ENCODE measurements around the gene DTX4. TPM values are rescaled to one million over a fixed set of nuclear protein-coding genes. Genes with fewer than 3 reads are reported as not detected.

Gene DTX4
- total and polyA plus RNA-seq, 4 experiments from 2014 or later, result 0.09 to 3.4 (median 1.8) TPM

DNA sequence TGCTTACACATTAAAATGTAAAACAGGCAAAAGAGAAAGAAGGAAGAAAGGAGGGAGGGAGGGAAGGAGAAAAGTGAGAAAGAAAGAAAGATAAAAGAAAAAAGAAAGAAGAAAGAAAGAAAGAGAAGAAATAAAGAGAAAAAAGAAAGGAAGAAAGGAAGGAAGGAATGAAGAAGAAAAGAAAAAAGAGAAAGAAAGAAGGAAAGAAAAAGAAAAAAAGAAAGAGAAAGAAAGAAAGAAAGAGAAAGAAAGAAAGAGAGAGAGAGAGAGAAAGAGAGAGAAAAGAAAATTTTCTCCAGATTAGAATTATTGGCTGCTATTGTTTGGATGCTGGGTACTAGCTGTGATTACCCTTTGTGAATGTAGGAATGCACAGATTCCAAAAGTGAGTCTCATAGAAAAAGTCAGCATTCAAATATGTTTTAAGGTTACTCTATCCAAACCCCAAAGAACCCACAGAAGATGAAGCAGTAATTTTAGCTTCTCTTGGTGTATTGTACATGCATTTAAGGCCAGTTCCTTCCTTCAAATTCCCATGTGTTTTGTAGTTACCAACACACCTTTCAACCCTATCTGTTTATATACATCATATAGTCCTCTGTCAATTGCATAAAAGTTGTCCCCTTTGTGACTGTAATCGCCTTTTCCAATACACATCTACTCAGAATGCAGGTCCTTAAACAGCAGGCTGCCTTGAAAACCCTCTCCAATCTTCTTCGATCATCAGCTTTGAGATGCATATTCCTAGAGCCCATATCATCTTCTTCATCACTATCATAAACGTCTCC lies 30.1 kb upstream of the DTX4 start:
- peak overlapping the region; percentile 87 for H3K27ac ChIP-seq (ENCODE audit: low read depth, low read length)
- CTCF ChIA-PET (ENCODE audit: partially characterized antibody), result interaction anchor here (0.7 to 3.9 kb wide), 6 partner anchors 14 to 89 kb away, joined by 3 to 57 read pairs (median 6); partner anchors contain the start of gene DTX4
- no peaks in the 10 kb centered on the region for H3K9me3 Mint-ChIP-seq
- H3K4me1 Mint-ChIP-seq, result peaks cover 38 to 55% (median 42%) of the 10 kb centered on the region in 4 donors
- peaks cover 6 to 34% of the 10 kb centered on the region in 2 donors for H3K36me3 Mint-ChIP-seq
- intact Hi-C loops (cut with micrococcal nuclease), result loop anchor here (1.0 to 5.0 kb wide), 9 partner anchors 16 to 1815 kb away; partner anchors contain the start of genes MED19, OSBP, PATL1 and TMX2
- peaks cover 46% of the 10 kb centered on the region for H3K4me1 ChIP-seq (ENCODE audit: insufficient read depth, low read length)
- H3K4me3 ChIP-seq (ENCODE audit: low read length in 2 of 2), result peak overlapping the region; percentile 86 to 92
- H3K9me3 ChIP-seq (ENCODE audit: control insufficient read depth in 1 of 2, low read length in 2 of 2), result no peaks in the 10 kb centered on the region
- no peaks in the 10 kb centered on the region for H3K36me3 ChIP-seq (ENCODE audit: insufficient read depth, low read length)
- no peak for DNase-seq
- no peaks in the 10 kb centered on the region for H3K27me3 Mint-ChIP-seq
- H3K27me3 ChIP-seq (ENCODE audit: insufficient read depth, low read length), result no peaks in the 10 kb centered on the region
- POLR2A ChIA-PET (ENCODE audit: partially characterized antibody), result interaction anchor here (0.8 to 1.6 kb wide), 10 partner anchors 10 to 1493 kb away, joined by 3 to 11 read pairs (median 3); partner anchors contain the start of genes FAM111B and YPEL4
- peak overlapping the region; percentile 96 to 99 (median 98) for H3K27ac Mint-ChIP-seq
- H3K4me3 Mint-ChIP-seq, result peak overlapping the region; percentile 94 to 98 (median 97)

DNA sequence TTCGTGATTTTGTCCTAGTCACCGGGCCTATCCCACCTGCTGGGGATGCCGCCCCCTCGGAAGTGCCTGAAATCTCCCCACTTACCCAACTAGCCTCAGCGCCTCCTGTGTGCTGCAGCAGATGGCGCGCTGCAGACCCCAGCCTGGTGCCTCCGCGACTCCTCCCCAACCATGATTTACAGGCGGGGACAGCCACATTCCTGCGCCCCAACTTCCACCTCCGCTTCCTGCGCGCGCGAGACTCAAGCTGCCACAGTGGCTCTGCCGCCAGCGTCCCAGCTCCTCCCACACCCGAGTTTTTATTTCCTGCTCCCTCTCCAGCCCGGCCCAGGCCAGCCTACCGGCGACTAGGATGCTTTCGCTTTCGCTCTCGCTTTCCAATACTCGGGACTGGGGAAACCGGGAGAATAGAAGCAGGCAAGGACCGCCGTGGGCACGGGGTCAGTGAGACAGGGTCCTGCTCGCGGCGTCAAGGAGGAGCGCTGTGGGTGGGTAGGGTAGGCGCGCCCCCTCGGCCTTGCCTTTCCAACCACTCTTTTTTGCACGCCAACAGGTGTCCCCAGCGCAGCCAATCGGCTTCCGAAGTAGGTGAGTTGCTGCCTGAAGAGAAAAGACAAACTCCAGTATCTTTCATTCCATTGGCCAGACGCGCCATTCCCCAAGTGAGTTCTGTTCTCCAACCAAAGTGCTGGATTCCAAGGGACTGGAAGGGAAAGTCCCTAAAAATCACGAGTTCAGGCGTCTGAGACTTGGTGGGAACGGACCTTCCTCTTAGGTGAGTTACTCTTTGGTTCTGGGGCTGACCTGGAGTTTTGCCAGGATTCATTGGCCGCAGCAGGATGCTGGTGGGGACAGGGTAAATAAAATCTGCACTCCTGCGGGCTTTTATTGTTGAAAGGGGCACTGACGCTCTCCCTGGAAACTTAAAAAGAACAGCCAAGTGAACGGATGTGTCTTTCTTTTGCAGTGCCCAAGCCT lies 29.1 kb upstream of the DTX4 start, which contains the start of gene FAM111A:
FAM111A (plus strand) TSS at position 327 of the 978 bp plus-strand sequence. CDS start 6,017 bp downstream, outside the sequence.
- peaks cover 46% of the 10 kb centered on the region for H3K4me1 ChIP-seq (ENCODE audit: insufficient read depth, low read length)
- Mint-ChIP-seq H3K27me3 (no peaks in the 10 kb centered on the region), H3K36me3 (peaks cover 10 to 35% of the 10 kb centered on the region in 2 donors), H3K4me1 (peaks cover 39 to 60% (median 43%) of the 10 kb centered on the region in 4 donors), H3K4me3 (peak within 1 kb of the TSS; percentile 94 to 98 (median 97)), H3K27ac (peak within 1 kb of the TSS; percentile 96 to 99 (median 98)), H3K9me3 (no peaks in the 10 kb centered on the region)
- intact Hi-C loops (cut with micrococcal nuclease), result loop anchor here (1.0 to 5.0 kb wide), 9 partner anchors 15 to 1816 kb away; partner anchors contain the start of genes MED19, OSBP, PATL1 and TMX2
- ChIA-PET POLR2A (ENCODE audit: partially characterized antibody) (interaction anchor here (0.6 to 2.2 kb wide), 13 partner anchors 9 to 1494 kb away, joined by 3 to 11 read pairs (median 3); partner anchors contain the start of genes FAM111B and YPEL4), CTCF (ENCODE audit: partially characterized antibody) (interaction anchor here (1.0 to 3.9 kb wide), 5 partner anchors 7 to 90 kb away, joined by 5 to 57 read pairs (median 10); partner anchors contain the start of gene DTX4)
- peak within 1 kb of the TSS; percentile 86 to 92 for H3K4me3 ChIP-seq (ENCODE audit: low read length in 2 of 2)
- H3K27ac ChIP-seq (ENCODE audit: low read depth, low read length), result peak within 1 kb of the TSS; percentile 87
- H3K36me3 ChIP-seq (ENCODE audit: insufficient read depth, low read length), result no peaks in the 10 kb centered on the region
- peak; percentile 89 to 94 (median 90) for DNase-seq
- H3K27me3 ChIP-seq (ENCODE audit: insufficient read depth, low read length), result no peaks in the 10 kb centered on the region
- H3K9me3 ChIP-seq (ENCODE audit: control insufficient read depth in 1 of 2, low read length in 2 of 2), result no peaks in the 10 kb centered on the region

DNA sequence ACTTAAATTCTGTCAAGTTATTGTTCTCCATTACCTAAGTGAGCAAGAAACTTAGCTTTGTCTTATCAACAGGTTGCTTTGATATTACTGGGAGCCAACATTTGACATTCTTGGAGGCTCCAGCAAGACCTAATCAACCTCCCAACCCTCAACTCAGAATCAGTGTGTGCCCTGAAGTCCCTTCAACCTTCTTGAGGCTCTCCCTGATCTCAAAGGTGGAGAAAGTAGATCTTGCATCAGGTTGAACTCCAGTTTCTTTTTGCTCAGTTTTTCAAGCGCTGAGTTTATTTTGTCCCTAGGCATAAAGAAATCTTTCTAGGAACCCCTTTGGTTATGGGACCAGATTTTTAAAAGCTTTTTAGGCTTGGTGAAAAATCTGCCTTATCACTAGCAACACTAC lies 27.8 kb upstream of the DTX4 start:
- Histone ChIP-seq H3K4me1 (ENCODE audit: insufficient read depth, low read length) (peaks cover 46% of the 10 kb centered on the region), H3K36me3 (ENCODE audit: insufficient read depth, low read length) (no peaks in the 10 kb centered on the region), H3K27me3 (ENCODE audit: insufficient read depth, low read length) (no peaks in the 10 kb centered on the region), H3K27ac (ENCODE audit: low read depth, low read length) (peak overlapping the region; percentile 87), H3K9me3 (ENCODE audit: control insufficient read depth in 1 of 2, low read length in 2 of 2) (no peaks in the 10 kb centered on the region), H3K4me3 (ENCODE audit: low read length in 2 of 2) (peak overlapping the region; percentile 50 to 56)
- Mint-ChIP-seq H3K36me3 (peaks cover 9 to 39% of the 10 kb centered on the region in 2 donors), H3K27me3 (no peaks in the 10 kb centered on the region), H3K27ac (peak overlapping the region; percentile 96 to 99 (median 98)), H3K4me3 (peak overlapping the region; percentile 94 to 98 (median 97)), H3K9me3 (no peaks in the 10 kb centered on the region), H3K4me1 (peaks cover 39 to 70% (median 43%) of the 10 kb centered on the region in 4 donors)
- ChIA-PET CTCF (ENCODE audit: partially characterized antibody) (interaction anchor here (1.1 to 3.1 kb wide), 5 partner anchors 8 to 525 kb away, joined by 3 to 25 read pairs (median 6); partner anchors contain the start of genes DTX4 and PATL1), POLR2A (ENCODE audit: partially characterized antibody) (interaction anchor here (0.8 to 3.0 kb wide), 10 partner anchors 8 to 1402 kb away, joined by 3 to 12 read pairs (median 6); partner anchors contain the start of genes DTX4, FAM111B and LPXN)
- DNase-seq, result no peak
- intact Hi-C loops (cut with micrococcal nuclease), result loop anchor here (2.0 to 5.0 kb wide), 7 partner anchors 408 to 1817 kb away; partner anchors contain the start of genes MED19, OSBP, TMX2 and ZDHHC5

DNA sequence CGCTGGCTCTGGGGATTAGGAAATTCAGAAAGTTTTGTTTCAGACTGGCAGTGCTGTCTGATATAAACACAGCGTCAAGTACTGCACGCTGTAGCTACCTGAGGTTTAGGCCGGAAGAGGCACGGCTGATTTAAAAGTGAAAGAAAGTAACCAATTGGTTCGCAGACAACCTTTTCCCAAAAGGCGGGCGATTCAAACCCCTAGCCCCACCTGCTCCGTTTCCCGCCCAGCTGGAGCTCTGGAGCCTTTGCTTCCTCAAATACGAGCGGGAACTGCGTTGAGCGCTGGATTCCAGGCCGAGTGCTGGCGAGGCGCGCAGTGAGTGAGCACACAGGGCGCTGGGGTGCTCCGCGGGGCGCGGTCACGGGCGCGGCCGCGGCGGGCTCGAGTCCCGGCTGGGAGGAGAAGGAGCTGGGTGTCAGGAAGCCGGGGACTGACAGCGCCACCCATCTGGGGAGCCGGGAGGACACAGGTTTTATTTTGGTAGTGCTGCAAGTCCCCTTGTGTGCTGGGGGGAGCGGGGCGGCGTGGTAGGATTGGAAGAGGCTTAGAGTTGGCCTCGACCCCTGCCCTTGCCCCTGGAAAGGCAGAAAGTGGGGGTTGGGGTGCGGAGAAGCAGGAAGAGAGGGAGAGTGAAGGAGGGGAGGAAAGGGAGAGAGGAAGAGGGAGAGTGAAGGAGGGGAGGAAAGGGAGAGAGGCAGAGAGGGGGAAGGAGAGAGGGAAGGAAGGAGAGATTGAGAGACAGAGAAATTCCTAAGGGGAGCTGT lies 27.2 kb upstream of the DTX4 start:
- peaks cover 46% of the 10 kb centered on the region for H3K4me1 ChIP-seq (ENCODE audit: insufficient read depth, low read length)
- H3K4me3 ChIP-seq (ENCODE audit: low read length in 2 of 2), result peak overlapping the region; percentile 50 to 56
- ChIA-PET POLR2A (ENCODE audit: partially characterized antibody) (interaction anchor here (0.5 to 3.0 kb wide), 11 partner anchors 9 to 1403 kb away, joined by 3 to 12 read pairs (median 4); partner anchors contain the start of genes DTX4, FAM111B, LPXN and SELENOH), CTCF (ENCODE audit: partially characterized antibody) (interaction anchor here (0.9 to 3.1 kb wide), 6 partner anchors 9 to 524 kb away, joined by 3 to 25 read pairs (median 6); partner anchors contain the start of genes DTX4 and PATL1)
- peak; percentile 78 to 85 (median 82) for DNase-seq
- H3K27me3 Mint-ChIP-seq, result no peaks in the 10 kb centered on the region
- peak overlapping the region; percentile 87 for H3K27ac ChIP-seq (ENCODE audit: low read depth, low read length)
- H3K36me3 ChIP-seq (ENCODE audit: insufficient read depth, low read length), result no peaks in the 10 kb centered on the region
- peaks cover 11 to 43% of the 10 kb centered on the region in 2 donors for H3K36me3 Mint-ChIP-seq
- H3K27ac Mint-ChIP-seq, result peak overlapping the region; percentile 96 to 99 (median 98)
- peaks cover 39 to 72% (median 43%) of the 10 kb centered on the region in 4 donors for H3K4me1 Mint-ChIP-seq
- H3K27me3 ChIP-seq (ENCODE audit: insufficient read depth, low read length), result no peaks in the 10 kb centered on the region
- intact Hi-C loops (cut with micrococcal nuclease), result loop anchor here (2.0 to 5.0 kb wide), 7 partner anchors 408 to 1817 kb away; partner anchors contain the start of genes MED19, OSBP, TMX2 and ZDHHC5
- no peaks in the 10 kb centered on the region for H3K9me3 ChIP-seq (ENCODE audit: control insufficient read depth in 1 of 2, low read length in 2 of 2)
- no peaks in the 10 kb centered on the region for H3K9me3 Mint-ChIP-seq
- H3K4me3 Mint-ChIP-seq, result peak overlapping the region; percentile 94 to 98 (median 97)

DNA sequence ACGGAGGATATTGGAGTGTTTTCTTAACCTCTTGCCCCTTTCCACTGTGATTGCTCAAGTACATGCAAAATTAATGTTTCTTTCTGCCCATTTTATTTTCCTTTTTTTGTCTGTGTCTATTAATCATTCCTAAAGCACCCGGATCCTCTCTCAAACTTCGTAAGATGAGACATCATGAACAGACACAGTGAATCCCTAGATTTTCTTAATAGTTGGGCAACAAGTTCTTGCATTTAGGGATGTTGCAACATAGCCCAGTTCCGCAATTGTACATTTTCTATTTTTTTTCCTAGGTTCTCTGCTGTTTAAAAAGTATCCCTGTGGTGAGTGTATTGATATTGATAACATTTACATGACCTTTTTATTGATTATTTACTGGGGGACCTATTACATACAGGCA lies 26.4 kb upstream of the DTX4 start:
- CTCF ChIA-PET (ENCODE audit: partially characterized antibody), result interaction anchor here (1.3 to 3.1 kb wide), 2 partner anchors 10 to 13 kb away, joined by 9 to 25 read pairs; no protein-coding TSS in a partner anchor
- Mint-ChIP-seq H3K27ac (peak overlapping the region in 5 of 7 donors; percentile 3 to 75 (median 51)), H3K9me3 (no peaks in the 10 kb centered on the region), H3K4me3 (peak overlapping the region in 7 of 8 donors; percentile 94 to 98 (median 97)), H3K36me3 (peaks cover 16 to 47% of the 10 kb centered on the region in 2 donors), H3K4me1 (peaks cover 39 to 72% (median 43%) of the 10 kb centered on the region in 4 donors), H3K27me3 (no peaks in the 10 kb centered on the region)
- DNase-seq, result no peak
- POLR2A ChIA-PET (ENCODE audit: partially characterized antibody), result interaction anchor here (0.6 to 3.0 kb wide), 3 partner anchors 13 to 1762 kb away, joined by 3 to 12 read pairs (median 11); partner anchors contain the start of gene LPXN
- Histone ChIP-seq H3K27ac (ENCODE audit: low read depth, low read length) (no peak overlapping the region), H3K9me3 (ENCODE audit: control insufficient read depth in 1 of 2, low read length in 2 of 2) (no peaks in the 10 kb centered on the region), H3K4me1 (ENCODE audit: insufficient read depth, low read length) (peaks cover 46% of the 10 kb centered on the region), H3K4me3 (ENCODE audit: low read length in 2 of 2) (no peak overlapping the region), H3K27me3 (ENCODE audit: insufficient read depth, low read length) (no peaks in the 10 kb centered on the region), H3K36me3 (ENCODE audit: insufficient read depth, low read length) (no peaks in the 10 kb centered on the region)
- intact Hi-C loops (cut with micrococcal nuclease), result loop anchor here (2.0 kb wide), 1 partner anchor 567 kb away; the partner anchor contains the start of gene ZFP91

Data from CD4-positive, alpha-beta memory T cell (primary cell).